8988T (cell line): ENCODE results near the gene TMEM145.
"Not testable (repeated sequence)": the region's sequence is repeated elsewhere in the genome, so short reads cannot be mapped to it uniquely, and the experiment has no call there.

Experiments used
- DNase-seq: peaks from one replicate; pipeline ENCODE4 v3.0.0; 2011

The TMEM145 gene

DNA sequence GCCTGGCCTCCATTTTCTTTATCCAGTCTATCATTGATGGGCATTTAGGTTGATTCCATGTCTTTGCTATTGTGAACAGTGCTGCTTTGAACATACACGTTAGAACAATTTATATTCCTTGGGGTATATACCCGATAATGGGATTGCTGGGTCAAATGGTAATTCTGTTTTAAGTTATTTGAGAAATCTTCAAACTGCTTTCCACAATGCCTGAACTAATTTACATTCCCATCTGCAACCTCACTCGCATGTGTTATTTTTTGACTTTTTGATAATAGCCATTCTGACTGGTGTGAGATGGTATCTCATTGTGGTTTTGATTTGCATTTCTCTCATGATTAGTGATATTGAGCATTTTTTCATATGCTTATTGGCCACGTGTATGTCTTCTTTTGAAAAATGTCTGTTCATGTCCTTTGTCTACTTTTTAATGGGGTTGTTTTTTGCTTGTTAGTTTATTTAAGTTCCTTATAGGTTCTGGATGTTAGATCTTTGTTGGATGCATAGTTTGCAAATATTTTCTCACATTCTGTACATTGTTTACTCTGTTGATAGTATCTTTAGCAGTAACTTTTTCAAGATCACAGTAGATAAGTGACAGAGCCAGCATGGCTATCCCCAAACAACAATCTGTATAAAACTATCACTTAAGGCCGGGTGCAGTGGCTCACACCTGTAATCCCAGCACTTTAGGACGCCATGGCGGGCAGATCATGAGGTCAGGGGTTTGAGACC is 26.2 kb downstream of the TMEM145 start:
- not testable (repeated sequence) for DNase-seq

DNA sequence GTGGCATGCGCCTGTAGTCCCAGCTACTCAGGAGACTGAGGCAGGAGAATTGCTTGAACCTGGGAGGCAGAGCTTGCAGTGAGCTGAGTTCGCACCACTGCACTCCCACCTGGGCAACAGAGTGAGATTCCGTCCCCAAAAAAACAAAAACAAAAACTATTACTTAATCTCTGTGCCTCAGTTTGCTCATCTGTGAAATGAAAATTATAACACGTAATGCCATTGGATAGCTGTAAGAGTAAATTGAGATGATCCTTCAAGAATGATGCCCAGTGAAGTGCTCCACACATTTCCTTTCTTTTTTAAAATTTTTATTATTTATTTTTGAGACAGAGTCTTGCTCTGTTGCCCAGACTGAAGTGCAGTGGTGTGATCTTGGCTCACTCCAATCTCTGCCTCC is 26.8 kb downstream of the TMEM145 start:
- DNase-seq, result not testable (repeated sequence)

DNA sequence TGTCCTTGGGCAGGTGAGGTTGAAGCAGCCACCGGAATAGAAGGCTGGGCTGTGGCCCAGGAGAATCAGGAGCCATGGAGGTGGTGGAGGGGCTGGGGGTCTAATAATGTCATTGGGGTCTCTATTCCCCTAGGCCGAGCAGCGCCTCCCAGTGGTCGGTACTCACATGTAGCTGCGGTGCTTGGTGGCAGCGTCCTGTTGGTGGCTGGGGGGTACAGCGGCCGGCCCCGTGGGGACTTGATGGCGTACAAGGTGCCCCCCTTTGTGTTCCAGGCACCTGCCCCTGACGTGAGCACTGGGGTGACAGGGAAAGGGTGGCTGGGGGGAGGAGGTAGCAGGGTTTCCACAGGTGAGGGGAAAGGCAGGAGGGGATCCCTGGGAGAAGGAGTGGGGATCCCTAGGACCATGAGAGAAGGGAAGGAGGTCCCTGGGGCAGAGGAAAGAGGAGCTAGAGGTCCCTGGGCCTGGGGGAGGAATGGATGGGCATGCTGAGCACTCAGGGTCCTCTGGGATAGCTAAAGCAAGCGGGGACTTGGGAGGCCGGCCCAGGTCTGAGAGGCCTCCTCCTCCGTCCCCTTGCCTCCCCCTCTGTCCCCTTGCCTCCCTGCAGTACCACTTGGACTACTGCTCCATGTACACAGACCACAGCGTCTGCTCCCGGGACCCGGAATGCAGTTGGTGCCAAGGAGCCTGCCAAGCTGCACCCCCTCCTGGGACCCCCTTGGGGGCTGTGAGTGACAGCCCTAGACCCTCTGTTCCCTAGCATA is 30.4 kb downstream of the TMEM145 start:
- no peak for DNase-seq

DNA sequence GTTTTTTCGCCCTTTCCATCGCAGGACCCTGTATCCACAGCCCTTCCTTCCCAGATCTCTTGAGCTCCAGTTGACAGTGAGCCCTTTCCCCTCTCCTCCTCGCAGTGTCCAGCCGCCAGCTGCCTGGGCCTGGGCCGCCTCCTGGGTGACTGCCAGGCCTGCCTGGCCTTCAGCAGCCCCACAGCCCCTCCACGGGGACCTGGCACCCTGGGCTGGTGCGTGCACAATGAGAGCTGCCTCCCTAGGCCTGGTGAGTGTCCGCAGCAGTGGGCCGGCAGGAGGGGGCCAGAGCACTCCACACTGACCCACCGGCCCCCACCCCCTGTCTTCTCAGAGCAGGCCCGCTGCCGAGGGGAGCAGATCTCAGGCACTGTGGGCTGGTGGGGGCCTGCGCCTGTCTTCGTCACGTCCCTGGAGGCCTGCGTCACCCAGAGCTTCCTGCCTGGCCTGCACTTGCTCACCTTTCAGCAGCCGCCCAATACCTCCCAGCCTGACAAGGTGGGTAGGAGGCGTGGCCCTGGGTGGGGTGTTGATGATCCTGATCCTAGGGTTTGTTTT is 31.3 kb downstream of the TMEM145 start:
- no peak for DNase-seq

DNA sequence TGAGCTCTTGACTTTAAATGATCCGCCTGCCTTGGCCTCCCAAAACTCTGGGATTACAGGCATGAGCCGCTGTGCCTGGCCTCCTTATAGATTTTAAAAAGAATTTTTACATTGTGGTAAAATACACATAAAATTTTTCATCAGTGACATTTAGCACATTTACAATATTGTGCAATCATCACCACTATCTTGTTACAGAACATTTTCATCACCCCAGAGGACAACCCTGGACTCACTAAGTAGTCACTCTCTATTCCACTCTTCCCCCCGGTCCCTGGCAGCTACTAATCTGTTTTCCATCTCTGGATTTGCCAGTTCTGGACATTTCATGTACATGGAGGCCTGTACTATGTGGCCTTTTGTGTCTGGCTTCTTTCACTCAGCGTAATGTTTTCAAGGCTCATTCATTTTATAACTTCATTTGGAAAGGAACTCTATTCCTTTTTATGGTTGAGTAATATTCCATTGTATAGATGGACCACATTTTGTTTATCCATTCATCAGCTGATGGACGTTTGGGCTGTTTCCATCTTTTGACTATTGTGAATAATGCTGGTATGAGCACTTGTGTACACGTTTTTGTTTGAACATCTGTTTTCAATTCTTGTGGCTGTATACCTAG is 32.2 kb downstream of the TMEM145 start:
- no peak for DNase-seq

DNA sequence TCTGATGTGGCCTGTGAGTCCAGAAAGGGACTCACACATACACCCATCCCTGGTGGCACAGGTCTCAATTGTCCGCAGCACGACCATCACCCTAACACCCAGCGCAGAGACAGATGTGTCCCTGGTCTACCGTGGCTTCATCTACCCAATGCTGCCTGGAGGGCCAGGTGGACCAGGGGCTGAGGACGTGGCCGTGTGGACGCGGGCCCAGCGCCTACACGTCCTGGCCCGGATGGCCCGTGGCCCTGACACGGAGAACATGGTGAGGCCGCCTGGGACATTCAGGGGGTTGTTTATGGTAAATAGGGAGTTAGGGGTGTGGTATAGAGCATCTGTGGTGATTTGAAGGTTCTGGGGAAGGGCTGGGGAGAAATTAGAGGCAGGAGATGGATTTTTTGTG is 35.1 kb downstream of the TMEM145 start:
- no peak for DNase-seq

DNA sequence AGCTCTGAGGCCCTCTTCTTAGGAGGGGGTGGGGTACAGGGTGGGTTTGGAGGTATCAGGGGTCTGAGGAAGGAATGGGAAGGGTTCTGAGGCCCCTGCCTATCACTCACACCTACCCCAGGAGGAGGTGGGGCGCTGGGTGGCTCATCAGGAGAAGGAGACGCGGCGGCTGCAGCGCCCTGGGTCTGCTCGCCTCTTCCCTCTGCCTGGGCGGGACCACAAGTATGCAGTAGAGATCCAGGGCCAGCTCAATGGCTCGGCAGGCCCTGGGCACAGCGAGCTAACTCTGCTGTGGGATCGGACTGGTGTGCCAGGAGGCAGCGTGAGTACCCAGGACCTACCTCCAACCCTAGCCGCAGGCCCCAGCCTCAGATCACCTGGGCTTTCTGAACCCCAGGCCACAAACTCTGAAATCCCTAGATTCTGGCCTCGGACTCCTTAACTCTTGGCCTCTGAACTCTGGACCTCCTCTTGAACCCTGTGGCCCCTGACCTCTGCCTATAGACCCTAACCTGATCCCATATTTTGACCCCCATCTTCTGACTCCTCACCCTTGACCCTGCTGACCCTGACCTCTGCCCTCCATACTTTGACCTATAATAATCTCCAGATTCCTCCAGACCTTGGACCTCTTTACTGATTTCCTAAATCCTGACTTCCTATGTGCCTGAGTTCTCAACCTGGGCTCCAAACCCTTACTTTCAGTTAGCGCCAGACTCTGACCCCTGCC is 36.4 kb downstream of the TMEM145 start:
- no peak for DNase-seq

DNA sequence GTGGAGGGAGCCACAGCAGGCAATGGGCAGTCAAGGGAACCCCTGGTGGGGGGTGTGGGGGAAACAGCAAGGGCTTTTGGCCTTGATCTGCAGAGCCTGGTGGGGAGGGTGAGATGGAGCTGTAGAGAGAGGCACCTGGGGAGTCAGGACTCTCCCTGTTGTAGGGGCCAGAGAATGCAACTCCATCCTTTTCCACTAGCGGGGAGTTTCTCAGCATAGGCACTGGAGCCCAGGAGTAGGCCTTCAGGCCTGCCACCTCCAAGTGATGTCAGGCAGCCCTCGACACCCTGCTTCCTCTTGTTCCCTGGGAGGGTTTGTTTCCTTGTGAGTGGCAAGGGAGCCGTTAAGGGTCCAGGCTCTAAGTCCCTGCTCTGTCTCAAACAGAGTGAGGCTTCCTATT is 37.3 kb downstream of the TMEM145 start:
- no peak for DNase-seq

DNA sequence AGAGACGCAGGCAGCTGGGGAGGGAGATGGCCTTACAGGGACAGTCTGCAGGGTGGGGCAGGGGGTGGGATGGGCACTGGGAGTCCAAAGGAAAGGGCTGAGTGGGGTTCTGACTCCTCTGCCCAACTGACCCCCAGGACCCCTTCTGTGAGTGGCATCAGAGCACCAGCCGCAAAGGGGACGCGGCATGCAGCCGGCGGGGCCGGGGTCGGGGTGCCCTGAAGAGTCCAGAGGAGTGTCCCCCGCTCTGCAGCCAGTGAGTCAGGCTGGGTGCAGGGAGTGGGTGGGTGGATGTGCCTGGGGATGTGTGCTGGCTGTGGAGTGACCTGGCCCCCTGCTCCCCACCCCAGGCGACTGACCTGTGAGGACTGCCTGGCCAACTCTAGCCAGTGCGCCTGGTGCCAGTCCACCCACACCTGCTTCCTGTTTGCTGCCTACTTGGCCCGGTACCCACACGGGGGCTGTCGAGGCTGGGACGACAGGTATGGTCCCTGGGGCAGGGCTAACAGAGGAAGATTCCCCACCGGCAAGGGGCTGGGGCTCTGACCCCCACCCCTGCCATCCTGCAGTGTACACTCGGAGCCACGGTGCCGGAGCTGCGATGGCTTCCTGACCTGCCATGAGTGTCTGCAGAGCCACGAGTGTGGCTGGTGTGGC is 38.1 kb downstream of the TMEM145 start:
- DNase-seq, result no peak

DNA sequence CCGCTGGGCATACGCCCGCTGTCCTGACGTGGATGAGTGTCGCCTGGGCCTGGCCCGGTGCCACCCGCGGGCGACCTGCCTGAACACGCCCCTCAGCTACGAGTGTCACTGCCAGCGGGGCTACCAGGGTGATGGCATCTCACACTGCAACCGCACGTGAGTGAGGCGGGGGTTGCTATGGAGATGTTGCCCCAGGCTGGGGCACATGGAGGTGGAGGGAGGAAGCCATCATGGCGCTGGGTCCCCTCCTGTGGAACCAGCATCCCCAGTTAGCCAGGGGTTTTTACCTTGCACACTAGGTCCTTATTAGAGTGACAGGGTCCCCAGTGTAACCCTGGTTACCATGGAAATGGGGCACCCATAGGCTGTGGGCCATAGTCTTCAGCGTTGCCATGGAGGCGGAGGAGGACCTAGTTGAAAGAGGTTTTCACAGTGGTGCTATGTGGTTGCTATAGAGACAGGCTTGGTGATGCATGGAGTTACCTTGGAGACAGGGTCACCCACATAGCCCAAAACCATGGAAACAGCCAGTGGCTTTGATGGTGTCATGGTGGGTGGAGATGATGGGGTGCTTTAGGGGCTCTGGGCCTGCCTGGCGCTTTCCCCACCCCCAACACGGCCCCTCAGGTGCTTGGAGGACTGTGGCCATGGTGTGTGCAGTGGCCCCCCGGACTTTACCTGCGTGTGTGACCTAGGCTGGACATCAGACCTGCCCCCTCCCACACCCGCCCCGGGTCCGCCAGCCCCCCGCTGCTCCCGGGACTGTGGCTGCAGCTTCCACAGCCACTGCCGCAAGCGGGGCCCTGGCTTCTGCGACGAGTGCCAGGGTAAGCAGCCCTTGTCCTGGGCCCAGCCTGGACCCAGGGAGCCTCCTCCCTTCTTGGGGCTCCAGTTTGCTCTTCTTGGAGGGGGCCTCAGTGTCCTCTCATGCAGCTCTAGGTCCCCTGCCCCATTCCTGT is 39.5 kb downstream of the TMEM145 start:
- no peak for DNase-seq

DNA sequence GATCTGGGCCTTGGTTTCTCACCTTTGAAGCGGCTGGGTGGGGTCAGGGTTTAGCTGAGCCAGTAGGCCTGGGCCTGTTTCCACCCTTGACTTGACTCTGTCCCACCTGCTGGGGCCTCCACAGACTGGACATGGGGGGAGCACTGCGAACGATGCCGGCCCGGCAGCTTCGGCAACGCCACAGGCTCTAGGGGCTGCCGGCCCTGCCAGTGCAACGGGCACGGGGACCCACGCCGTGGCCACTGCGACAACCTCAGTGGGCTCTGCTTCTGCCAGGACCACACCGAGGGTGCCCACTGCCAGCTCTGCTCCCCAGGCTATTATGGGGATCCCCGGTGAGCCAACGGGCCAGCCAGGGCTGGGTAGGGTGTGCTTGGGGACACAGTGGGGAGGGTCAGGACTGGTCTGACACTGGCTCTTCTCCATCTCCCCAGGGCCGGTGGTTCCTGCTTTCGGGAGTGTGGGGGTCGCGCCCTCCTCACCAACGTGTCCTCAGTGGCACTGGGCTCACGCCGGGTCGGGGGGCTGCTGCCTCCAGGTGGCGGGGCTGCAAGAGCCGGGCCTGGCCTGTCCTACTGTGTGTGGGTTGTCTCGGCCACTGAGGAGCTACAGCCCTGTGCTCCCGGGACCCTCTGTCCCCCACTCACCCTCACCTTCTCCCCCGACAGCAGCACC is 40.4 kb downstream of the TMEM145 start:
- no peak for DNase-seq

DNA sequence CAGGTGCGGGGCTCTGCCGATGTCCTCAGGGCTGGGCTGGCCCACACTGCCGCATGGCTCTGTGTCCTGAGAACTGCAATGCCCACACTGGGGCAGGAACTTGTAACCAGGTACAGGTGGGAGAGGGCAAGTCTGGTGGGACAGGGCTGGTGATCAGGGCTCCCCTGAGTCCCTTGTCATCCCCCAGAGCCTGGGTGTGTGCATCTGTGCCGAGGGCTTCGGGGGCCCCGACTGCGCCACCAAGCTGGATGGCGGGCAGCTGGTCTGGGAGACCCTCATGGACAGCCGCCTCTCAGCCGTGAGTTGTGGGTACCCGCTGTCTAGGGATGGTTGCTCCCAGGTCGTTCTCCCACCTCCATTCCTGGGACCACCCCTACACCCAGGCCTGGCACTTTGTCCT is 42.8 kb downstream of the TMEM145 start:
- DNase-seq, result no peak

DNA sequence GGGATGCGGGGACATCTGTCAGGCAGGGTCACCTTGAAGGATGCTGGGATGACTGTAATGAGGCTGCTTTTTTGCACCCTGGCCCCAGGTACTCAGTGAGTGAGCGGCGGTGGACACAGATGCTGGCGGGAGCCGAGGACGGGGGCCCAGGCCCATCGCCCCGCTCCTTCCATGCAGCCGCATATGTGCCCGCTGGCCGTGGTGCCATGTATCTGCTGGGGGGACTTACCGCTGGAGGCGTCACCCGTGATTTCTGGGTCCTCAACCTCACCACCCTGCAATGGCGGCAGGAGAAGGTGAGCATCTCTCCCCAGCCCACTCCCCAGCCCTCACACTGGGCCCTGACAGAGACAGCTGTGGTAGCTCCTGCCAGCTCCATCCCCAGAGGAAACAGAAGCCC is 43.6 kb downstream of the TMEM145 start:
- DNase-seq, result no peak

DNA sequence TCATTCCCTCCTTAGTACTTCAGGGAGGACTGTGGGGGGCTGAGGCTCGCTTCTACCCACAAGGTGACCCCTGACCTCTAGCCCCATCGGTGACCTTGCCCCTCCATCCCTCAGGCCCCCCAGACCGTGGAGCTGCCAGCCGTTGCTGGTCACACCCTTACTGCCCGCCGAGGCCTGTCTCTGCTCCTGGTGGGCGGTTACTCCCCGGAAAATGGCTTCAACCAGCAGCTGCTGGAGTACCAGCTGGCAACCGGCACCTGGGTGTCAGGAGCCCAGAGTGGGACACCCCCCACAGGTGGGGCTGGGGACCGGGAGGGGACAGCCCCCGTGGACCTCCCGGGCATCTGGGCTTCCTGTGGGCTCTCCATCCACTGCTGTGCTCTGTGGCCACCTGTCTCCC is 44.2 kb downstream of the TMEM145 start:
- no peak for DNase-seq

DNA sequence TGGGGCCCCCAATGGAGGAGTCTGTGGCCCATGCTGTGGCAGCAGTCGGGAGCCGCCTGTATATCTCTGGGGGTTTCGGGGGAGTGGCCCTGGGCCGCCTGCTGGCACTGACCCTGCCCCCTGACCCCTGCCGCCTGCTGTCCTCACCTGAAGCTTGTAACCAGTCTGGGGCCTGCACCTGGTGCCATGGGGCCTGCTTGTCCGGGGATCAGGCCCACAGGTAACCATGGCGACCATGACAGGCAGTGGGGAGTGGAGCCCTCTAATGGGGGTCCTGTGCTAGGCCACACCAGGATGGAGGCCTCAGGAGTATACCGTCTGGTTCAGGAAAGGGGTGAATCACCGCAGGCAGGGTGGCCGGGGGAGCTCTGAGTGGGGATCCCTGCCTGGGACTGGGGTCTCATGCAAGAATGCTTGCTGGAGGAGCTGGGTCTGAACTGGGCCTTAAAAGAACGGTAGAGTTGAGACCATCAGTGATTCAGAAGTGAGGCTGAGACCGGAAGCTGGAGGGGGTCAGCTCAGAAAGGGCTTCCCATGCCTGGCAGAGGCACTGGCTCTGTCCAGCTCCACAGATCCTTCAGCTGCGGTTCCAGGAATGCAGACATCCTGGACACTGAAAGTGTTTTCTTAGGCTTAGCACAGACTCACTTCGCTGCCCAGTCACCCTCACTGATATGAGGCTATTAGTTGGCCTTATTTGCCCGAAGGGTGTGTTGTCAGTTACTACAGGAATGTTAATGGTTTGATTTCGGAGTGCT is 47.9 kb downstream of the TMEM145 start:
- no peak for DNase-seq

DNA sequence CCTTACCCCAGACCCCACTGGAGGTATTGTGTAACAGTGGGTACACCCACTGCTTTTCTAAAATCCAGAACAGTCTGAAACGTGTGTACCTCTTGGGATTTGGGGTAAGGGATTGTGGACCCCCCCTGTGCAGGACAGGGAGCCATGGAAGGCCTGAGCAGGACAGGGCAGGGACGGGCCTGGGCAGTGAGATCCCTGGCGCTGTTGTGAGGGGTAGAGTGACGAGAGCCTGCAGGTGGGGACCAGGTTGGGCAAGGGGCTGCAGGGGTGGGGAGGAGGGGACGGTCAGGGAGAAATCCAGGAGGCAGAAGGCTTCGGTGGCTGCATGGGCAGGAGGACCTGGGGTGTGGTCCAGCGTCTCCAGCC is 48.4 kb downstream of the TMEM145 start:
- DNase-seq, result no peak

DNA sequence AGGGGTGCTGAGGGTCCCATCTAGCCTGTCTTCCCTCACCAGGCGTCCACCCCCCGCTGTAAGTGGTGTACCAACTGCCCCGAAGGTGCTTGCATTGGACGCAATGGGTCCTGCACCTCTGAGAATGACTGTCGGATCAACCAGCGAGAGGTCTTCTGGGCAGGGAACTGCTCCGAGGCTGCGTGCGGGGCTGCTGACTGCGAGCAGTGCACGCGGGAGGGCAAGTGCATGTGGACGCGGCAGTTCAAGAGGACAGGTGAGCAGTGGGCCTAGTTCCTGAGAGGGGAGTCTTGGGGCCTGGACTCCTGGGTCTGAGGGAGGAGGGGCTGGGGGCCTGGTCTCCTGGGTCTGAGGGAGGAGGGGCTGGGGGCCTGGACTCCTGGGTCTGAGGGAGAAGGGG is 49.2 kb downstream of the TMEM145 start:
- no peak for DNase-seq

DNA sequence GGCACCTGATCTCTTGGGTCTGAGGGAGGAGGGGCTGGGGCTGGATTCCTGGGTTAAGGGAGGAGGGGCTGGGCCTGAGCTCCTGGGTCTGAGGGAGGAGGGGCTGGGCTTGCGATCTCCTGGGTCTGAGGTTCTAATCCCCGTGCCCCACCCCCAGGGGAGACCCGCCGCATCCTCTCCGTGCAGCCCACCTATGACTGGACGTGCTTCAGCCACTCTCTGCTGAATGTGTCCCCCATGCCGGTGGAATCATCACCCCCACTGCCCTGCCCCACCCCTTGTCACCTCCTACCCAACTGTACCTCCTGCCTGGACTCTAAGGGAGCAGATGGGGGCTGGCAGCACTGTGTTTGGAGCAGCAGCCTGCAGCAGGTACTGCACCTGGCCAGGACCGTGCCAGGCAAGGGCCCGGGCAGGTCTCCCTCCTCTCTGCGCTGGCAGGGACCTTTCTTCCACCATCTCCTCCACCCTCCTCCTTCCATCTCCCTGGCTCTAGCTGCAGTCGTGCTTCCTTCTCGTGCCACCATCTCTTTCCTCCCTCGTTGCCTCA is 49.9 kb downstream of the TMEM145 start:
- no peak for DNase-seq

DNA sequence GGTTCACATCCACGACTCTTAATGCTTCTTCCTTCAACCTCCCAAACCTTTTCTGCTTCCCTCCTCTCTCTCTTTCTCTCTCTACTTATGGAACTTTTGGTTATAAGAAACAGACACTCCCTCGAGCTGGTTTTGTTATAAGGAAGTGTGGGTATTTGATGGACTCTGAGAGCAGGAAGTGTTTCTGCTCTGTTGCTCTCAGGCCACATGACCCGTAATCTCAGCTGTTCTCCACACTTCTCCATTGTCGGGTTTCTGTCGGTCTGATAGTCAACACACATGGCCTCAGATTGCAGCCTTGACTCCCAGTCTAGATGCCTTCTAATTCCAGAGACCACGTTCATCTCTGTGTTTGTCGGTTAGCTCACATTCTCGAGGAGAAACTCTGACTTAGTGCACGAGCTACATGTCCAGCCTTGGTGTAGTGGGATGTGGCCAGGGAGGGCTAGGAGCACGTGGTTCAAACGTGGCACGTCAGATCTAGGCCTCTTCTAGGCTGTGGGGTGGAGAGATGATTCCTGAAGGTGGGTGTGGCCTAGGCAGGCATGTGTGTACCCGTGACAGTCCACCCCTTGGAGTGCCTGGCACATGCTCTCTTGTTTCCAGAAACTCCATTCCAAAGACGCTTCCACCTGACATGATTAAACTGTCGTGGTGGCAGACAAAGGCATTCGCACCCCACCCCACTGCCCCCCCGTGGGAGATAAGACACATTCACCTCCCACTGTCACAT is 50.7 kb downstream of the TMEM145 start:
- no peak for DNase-seq
